K562 (cell line): ENCODE data around the gene KLHDC7A. TPM values are rescaled to one million over a fixed set of nuclear protein-coding genes. Genes with fewer than 3 reads are reported as not detected.

ENCODE experiments used
- ARHGAP35 ChIP-seq: fragments of 450-650 bp; IDR thresholded peaks from 2 replicates; pipeline ENCODE4 v1.6.1; 2018; ENCODE audit not compliant: partially characterized antibody
- CBX2 ChIP-seq: fragments of 200-600 bp; sonication (generic); IDR thresholded peaks from one replicate; pipeline ENCODE4 v1.6.1; 2012; ENCODE audit warnings: mild to moderate bottlenecking, low read length, inconsistent platforms; ENCODE audit not compliant: insufficient read depth, poor library complexity, severe bottlenecking
- CEBPG ChIP-seq, 3 experiments: fragments of 200-800 bp in 1 of 3; sonication (Bioruptor generic) in 1 of 3; sonication (generic) in 1 of 3; formaldehyde crosslinking in 1 of 3; IDR thresholded peaks in 2 of 3; conservative IDR thresholded peaks in 1 of 3; 2 replicates each; pipeline versions ENCODE4 v1.6.1 to v1.8.0; 2016 to 2022; ENCODE audit warnings: missing compliant biosample characterization in 2 of 3, missing genetic modification characterization in 2 of 3, mild to moderate bottlenecking in 1 of 3, missing genetic modification reagents in 1 of 3
- ETV6 ChIP-seq, 3 experiments: fragments of 150-350 bp in 1 of 3; sonication (generic) in 1 of 3; formaldehyde crosslinking in 1 of 3; IDR thresholded peaks; 2 replicates each; pipeline versions ENCODE4 v1.6.1 to v1.8.0; 2014 to 2022; ENCODE audit warnings: borderline replicate concordance in 2 of 3, low read depth in 2 of 3, antibody characterized with exemption in 1 of 3, low read length in 1 of 3, mild to moderate bottlenecking in 1 of 3, missing genetic modification reagents in 1 of 3
- JUNB ChIP-seq: fragments of 450-650 bp; formaldehyde crosslinking; conservative IDR thresholded peaks from 2 replicates; pipeline ENCODE4 v1.4.0; 2020; ENCODE audit warnings: mild to moderate bottlenecking
- LCOR ChIP-seq: sonication (generic); formaldehyde crosslinking; IDR thresholded peaks from 2 replicates; pipeline ENCODE4 v1.8.0; 2022; ENCODE audit warnings: mild to moderate bottlenecking, missing genetic modification reagents
- MTA2 ChIP-seq: fragments of 450-650 bp; IDR thresholded peaks from 2 replicates; pipeline ENCODE4 v1.6.1; 2016; ENCODE audit warnings: low read depth
- NFE2L1 ChIP-seq: fragments of 450-650 bp; IDR thresholded peaks from 2 replicates; pipeline ENCODE4 v1.6.1; 2016; ENCODE audit warnings: missing genetic modification characterization, low read depth, mild to moderate bottlenecking, missing compliant biosample characterization, moderate library complexity, borderline replicate concordance
- SREBF2 ChIP-seq: sonication (generic); formaldehyde crosslinking; IDR thresholded peaks from 2 replicates; pipeline ENCODE4 v1.4.0; 2020; ENCODE audit warnings: mild to moderate bottlenecking, missing genetic modification reagents
- WHSC1 ChIP-seq: IDR thresholded peaks from one replicate; pipeline ENCODE4 v1.6.1; 2012; ENCODE audit warnings: low read length, control low read depth, inconsistent platforms
- XRCC3 ChIP-seq: fragments of 450-650 bp; IDR thresholded peaks from 2 replicates; pipeline ENCODE4 v1.6.1; 2017; ENCODE audit warnings: mild to moderate bottlenecking, moderate library complexity
- ZBED1 ChIP-seq: IDR thresholded peaks from 2 replicates; pipeline ENCODE4 v1.6.1; 2014
- ZNF354B ChIP-seq: fragments of 250-450 bp; sonication (Bioruptor Pico); IDR thresholded peaks from 2 replicates; pipeline ENCODE4 v1.4.0; 2020
- ZNF76 ChIP-seq: fragments of 250-450 bp; sonication (Bioruptor Pico); IDR thresholded peaks from 2 replicates; pipeline ENCODE4 v1.4.0; 2020; ENCODE audit warnings: mild to moderate bottlenecking, moderate library complexity, borderline replicate concordance
- ZSCAN32 ChIP-seq: fragments of 450-650 bp; formaldehyde crosslinking; IDR thresholded peaks from 2 replicates; pipeline ENCODE4 v1.4.0; 2020; ENCODE audit warnings: mild to moderate bottlenecking, moderate library complexity
- polyA plus RNA-seq, 8 experiments: library from polyadenylated mRNA; depleted of rRNA in 4 of 8; stranded (reverse) in 5 of 8; unstranded in 3 of 8; fragments of >200 nt; fragmentation: Nextera tagmentation in 2 of 8; fragmentation: Illumina TruSeq in 1 of 8; extraction: Ambion mirVana in 2 of 8; extraction: Trizol in 1 of 8; gene quantifications; 2 replicates each; pipeline versions ENCODE4 v1.2.1 to v1.2.3, GENCODE V29; 2011 to 2014; ENCODE audit warnings: inconsistent platforms in 1 of 8, missing spikeins in 1 of 8
- total RNA-seq, 7 experiments: library from RNA; depleted of rRNA in 6 of 7; stranded (reverse); fragments of >200 nt in 6 of 7; fragmentation: Illumina TruSeq in 2 of 7; extraction: Trizol in 2 of 7; gene quantifications; 2 replicates each; pipeline versions ENCODE4 v1.2.1 to v1.2.3, GENCODE V29; 2011 to 2021; ENCODE audit warnings: low replicate concordance in 1 of 7
- TF ChIP-seq, protein P1 (sequence below), 2 experiments: fragments of 450-650 bp; IDR thresholded peaks; 2 replicates each; pipeline ENCODE4 v1.6.1; 2018; ENCODE audit warnings: mild to moderate bottlenecking in 2 of 2, low read depth in 1 of 2; ENCODE audit not compliant: partially characterized antibody in 2 of 2
- TF ChIP-seq, protein P2 (sequence below): sonication (generic); formaldehyde crosslinking; IDR thresholded peaks from 2 replicates; pipeline ENCODE4 v1.8.0; 2023; ENCODE audit warnings: missing genetic modification reagents, mild to moderate bottlenecking, borderline replicate concordance

The KLHDC7A gene
- total and polyA plus RNA-seq, 9 of the 15 experiments (the other 6 are each of a cell fraction or from before 2014, with no cell fraction given), result 0.01 to 0.02 (median 0.01) TPM; not detected in 6

DNA sequence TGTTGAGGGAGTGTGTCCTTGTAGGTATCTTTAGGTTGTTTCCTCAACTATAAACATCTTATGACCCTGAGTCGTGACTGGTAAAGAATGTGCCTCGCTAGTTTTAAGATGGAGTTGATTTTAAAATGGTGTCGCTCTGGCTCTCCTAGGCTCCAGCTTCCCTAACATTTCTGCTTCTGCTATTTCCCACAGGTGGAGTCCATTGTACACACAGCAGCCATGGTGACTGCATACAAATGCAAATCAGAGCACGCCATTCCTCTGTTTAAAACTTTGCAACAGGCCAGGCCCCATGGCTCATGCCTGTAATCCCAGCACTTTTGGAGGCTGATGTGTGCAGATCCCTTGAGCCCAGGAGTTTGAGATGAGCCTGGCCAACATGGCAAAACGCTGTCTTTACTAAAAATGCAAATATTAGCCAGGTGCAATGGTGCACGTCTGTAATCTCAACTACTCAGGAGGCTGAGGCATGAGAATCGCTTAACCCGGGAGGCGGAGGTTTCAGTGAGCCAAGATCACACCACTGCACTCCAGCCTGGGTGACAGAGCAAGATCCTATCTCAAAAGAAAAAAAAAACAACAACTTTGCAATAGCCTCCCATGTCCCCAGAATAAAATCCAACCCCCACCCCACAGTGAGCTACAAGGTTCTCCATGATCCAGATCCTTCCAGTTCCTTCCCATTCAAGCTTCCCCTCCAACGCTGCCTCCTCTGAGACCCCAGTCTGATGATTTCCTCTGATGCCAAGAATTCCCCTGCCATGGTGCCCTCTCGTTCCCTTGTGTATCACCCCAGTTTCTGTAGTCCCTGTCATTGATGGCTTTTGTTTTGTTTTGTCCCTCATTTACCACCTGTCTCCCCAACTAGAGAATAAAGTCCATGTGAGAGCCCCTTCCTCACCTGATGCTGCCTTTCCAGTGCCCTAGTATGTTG is 36.9 kb upstream of the KLHDC7A start (continued):
- TF ChIP-seq, protein P1, sequence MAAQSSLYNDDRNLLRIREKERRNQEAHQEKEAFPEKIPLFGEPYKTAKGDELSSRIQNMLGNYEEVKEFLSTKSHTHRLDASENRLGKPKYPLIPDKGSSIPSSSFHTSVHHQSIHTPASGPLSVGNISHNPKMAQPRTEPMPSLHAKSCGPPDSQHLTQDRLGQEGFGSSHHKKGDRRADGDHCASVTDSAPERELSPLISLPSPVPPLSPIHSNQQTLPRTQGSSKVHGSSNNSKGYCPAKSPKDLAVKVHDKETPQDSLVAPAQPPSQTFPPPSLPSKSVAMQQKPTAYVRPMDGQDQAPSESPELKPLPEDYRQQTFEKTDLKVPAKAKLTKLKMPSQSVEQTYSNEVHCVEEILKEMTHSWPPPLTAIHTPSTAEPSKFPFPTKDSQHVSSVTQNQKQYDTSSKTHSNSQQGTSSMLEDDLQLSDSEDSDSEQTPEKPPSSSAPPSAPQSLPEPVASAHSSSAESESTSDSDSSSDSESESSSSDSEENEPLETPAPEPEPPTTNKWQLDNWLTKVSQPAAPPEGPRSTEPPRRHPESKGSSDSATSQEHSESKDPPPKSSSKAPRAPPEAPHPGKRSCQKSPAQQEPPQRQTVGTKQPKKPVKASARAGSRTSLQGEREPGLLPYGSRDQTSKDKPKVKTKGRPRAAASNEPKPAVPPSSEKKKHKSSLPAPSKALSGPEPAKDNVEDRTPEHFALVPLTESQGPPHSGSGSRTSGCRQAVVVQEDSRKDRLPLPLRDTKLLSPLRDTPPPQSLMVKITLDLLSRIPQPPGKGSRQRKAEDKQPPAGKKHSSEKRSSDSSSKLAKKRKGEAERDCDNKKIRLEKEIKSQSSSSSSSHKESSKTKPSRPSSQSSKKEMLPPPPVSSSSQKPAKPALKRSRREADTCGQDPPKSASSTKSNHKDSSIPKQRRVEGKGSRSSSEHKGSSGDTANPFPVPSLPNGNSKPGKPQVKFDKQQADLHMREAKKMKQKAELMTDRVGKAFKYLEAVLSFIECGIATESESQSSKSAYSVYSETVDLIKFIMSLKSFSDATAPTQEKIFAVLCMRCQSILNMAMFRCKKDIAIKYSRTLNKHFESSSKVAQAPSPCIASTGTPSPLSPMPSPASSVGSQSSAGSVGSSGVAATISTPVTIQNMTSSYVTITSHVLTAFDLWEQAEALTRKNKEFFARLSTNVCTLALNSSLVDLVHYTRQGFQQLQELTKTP (IDR thresholded peaks at IDR 0.05; ENCODE audit: low read depth in 1 of 2, partially characterized antibody in 2 of 2), result no peak
- TF ChIP-seq XRCC3 (no peak), SREBF2 (CRISPR knock-in tag) (no peak), NFE2L1 (tag) (no peak), ETV6 (IDR thresholded peaks at IDR 0.05; ENCODE audit: borderline replicate concordance in 1 of 2, low read depth in 2 of 2, low read length in 1 of 2) (no peak), ETV6 (CRISPR knock-in tag; IDR thresholded peaks at IDR 0.05; ENCODE audit: borderline replicate concordance) (no peak), ZNF354B (CRISPR knock-in tag) (no peak), ZSCAN32 (0 out of 2 replicates have a peak, but pooled peaks have one; percentile 53), CBX2 (no peak), MTA2 (no peak), LCOR (CRISPR knock-in tag) (no peak), ZNF76 (CRISPR knock-in tag) (peak; percentile 96), ZBED1 (no peak), CEBPG (CRISPR knock-in tag; IDR thresholded peaks at IDR 0.05) (no peak), CEBPG (tag; conservative IDR thresholded peaks at IDR 0.05 in 1 of 2, IDR thresholded peaks at IDR 0.05 in 1 of 2) (peak in 1 of 2 experiments; percentile 10; a peak in 1 of 4 replicates), JUNB (CRISPR knock-in tag) (no peak), ARHGAP35 (no peak), WHSC1 (no peak)
- TF ChIP-seq, protein P2, sequence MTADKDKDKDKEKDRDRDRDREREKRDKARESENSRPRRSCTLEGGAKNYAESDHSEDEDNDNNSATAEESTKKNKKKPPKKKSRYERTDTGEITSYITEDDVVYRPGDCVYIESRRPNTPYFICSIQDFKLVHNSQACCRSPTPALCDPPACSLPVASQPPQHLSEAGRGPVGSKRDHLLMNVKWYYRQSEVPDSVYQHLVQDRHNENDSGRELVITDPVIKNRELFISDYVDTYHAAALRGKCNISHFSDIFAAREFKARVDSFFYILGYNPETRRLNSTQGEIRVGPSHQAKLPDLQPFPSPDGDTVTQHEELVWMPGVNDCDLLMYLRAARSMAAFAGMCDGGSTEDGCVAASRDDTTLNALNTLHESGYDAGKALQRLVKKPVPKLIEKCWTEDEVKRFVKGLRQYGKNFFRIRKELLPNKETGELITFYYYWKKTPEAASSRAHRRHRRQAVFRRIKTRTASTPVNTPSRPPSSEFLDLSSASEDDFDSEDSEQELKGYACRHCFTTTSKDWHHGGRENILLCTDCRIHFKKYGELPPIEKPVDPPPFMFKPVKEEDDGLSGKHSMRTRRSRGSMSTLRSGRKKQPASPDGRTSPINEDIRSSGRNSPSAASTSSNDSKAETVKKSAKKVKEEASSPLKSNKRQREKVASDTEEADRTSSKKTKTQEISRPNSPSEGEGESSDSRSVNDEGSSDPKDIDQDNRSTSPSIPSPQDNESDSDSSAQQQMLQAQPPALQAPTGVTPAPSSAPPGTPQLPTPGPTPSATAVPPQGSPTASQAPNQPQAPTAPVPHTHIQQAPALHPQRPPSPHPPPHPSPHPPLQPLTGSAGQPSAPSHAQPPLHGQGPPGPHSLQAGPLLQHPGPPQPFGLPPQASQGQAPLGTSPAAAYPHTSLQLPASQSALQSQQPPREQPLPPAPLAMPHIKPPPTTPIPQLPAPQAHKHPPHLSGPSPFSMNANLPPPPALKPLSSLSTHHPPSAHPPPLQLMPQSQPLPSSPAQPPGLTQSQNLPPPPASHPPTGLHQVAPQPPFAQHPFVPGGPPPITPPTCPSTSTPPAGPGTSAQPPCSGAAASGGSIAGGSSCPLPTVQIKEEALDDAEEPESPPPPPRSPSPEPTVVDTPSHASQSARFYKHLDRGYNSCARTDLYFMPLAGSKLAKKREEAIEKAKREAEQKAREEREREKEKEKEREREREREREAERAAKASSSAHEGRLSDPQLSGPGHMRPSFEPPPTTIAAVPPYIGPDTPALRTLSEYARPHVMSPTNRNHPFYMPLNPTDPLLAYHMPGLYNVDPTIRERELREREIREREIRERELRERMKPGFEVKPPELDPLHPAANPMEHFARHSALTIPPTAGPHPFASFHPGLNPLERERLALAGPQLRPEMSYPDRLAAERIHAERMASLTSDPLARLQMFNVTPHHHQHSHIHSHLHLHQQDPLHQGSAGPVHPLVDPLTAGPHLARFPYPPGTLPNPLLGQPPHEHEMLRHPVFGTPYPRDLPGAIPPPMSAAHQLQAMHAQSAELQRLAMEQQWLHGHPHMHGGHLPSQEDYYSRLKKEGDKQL (CRISPR knock-in tag), result no peak
